OCI-LY1 (cell line): ENCODE data around the gene RFX2.

Experiments
- EZH2 ChIP-seq: fragments of 200-600 bp; sonication (generic), shearing (Covaris generic); IDR thresholded peaks from 2 replicates; pipeline ENCODE4 v1.8.0; 2017; ENCODE audit warnings: borderline replicate concordance, mixed run types, mild to moderate bottlenecking, antibody characterized with exemption, low read length, moderate library complexity, mixed read lengths
- TF ChIP-seq, protein P1 (sequence below): fragments of 200-600 bp; sonication (generic), shearing (Covaris generic); IDR thresholded peaks from 2 replicates; pipeline ENCODE4 v1.5.1; 2017; ENCODE audit warnings: mild to moderate bottlenecking, antibody characterized with exemption, low read length, moderate library complexity, mixed read lengths

GRCh38 chr19:6000228-6000847 is 110.0 kb downstream of the RFX2 start:
- TF ChIP-seq, protein P1, sequence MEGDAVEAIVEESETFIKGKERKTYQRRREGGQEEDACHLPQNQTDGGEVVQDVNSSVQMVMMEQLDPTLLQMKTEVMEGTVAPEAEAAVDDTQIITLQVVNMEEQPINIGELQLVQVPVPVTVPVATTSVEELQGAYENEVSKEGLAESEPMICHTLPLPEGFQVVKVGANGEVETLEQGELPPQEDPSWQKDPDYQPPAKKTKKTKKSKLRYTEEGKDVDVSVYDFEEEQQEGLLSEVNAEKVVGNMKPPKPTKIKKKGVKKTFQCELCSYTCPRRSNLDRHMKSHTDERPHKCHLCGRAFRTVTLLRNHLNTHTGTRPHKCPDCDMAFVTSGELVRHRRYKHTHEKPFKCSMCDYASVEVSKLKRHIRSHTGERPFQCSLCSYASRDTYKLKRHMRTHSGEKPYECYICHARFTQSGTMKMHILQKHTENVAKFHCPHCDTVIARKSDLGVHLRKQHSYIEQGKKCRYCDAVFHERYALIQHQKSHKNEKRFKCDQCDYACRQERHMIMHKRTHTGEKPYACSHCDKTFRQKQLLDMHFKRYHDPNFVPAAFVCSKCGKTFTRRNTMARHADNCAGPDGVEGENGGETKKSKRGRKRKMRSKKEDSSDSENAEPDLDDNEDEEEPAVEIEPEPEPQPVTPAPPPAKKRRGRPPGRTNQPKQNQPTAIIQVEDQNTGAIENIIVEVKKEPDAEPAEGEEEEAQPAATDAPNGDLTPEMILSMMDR = no peak
- TF ChIP-seq EZH2 = no peak
